Muscle of leg (tissue), 11 donors: ENCODE results near the gene EP400. TPM values are rescaled to one million over a fixed set of nuclear protein-coding genes. Genes with fewer than 3 reads are reported as not detected.
"Not testable (repeated sequence)": the region's sequence is repeated elsewhere in the genome, so short reads cannot be mapped to it uniquely, and the experiment has no call there.

Source experiments
- DNase-seq: peaks from one replicate; pipeline ENCODE4 v3.0.0; 2013
- H3K27ac ChIP-seq: one replicate; pipeline ENCODE4 v1.5.1; 2013; ENCODE audit warnings: mild to moderate bottlenecking, low read length, control low read depth
- H3K27me3 ChIP-seq: one replicate; pipeline ENCODE4 v1.6.1; 2013; ENCODE audit warnings: low read length; ENCODE audit not compliant: control insufficient read depth, insufficient read depth
- H3K36me3 ChIP-seq: one replicate; pipeline ENCODE4 v1.6.1; 2013; ENCODE audit warnings: low read length; ENCODE audit not compliant: control insufficient read depth, insufficient read depth
- H3K4me1 ChIP-seq: one replicate; pipeline ENCODE4 v1.6.1; 2013; ENCODE audit warnings: low read length; ENCODE audit not compliant: control insufficient read depth, insufficient read depth
- H3K4me3 ChIP-seq: one replicate; pipeline ENCODE4 v1.5.1; 2013; ENCODE audit warnings: low read length, control low read depth
- H3K9me3 ChIP-seq: replicated peaks from 2 replicates; pipeline ENCODE4 v1.6.1; 2013; ENCODE audit warnings: low read depth, low read length; ENCODE audit not compliant: control insufficient read depth
- WGBS: methylation state at CpG from one replicate; pipeline ENCODE4 v1.1.5; 2013; ENCODE audit warnings: missing lambda C conversion rate; ENCODE audit not compliant: insufficient coverage; 5-methylcytosine and 5-hydroxymethylcytosine counted together
- polyA plus RNA-seq, 8 donors: library from polyadenylated mRNA; unstranded; fragments of 120-200 nt; gene quantifications; one replicate each; pipeline versions ENCODE4 v1.2.1 to v1.2.3, GENCODE V29; 2013; ENCODE audit warnings: inconsistent platforms in 1 of 8, low replicate concordance in 1 of 8; ENCODE audit not compliant: insufficient read length in 8 of 8, insufficient read depth in 1 of 8
- total RNA-seq: library from RNA; stranded (reverse); fragments of 120-200 nt; gene quantifications from one replicate; pipeline ENCODE4 v1.2.4, GENCODE V29; 2013

The EP400 gene
- total and polyA plus RNA-seq, 9 donors = 9.0 to 30.5 (median 22.7) TPM

GRCh38 chr12:132046561-132046960 lies 96.8 kb downstream of the EP400 start:
- no peaks in the 10 kb centered on the region for H3K27me3 ChIP-seq
- no peaks in the 10 kb centered on the region for H3K4me1 ChIP-seq
- DNase-seq = no peak
- H3K27ac ChIP-seq = no peak overlapping the region
- 89% methylated on average over 9 of the region's 11 CpGs for WGBS
- H3K9me3 ChIP-seq = no peaks in the 10 kb centered on the region
- H3K36me3 ChIP-seq = peaks cover 64% of the 10 kb centered on the region
- H3K4me3 ChIP-seq = no peak overlapping the region

- not testable (repeated sequence) for H3K4me1 ChIP-seq, H3K27me3 ChIP-seq, H3K27ac ChIP-seq, H3K4me3 ChIP-seq, H3K9me3 ChIP-seq, DNase-seq
- 84% methylated on average over 6 of the region's 11 CpGs for WGBS
- peaks cover 69% of the 10 kb centered on the region for H3K36me3 ChIP-seq
These were observed 97.9 kb downstream of the EP400 start for GRCh38 chr12:132047630-132048029.

GRCh38 chr12:132049442-132049841 lies 99.7 kb downstream of the EP400 start:
- Histone ChIP-seq H3K4me1 (no peaks in the 10 kb centered on the region), H3K36me3 (peaks cover 74% of the 10 kb centered on the region), H3K27ac (no peak overlapping the region), H3K9me3 (no peaks in the 10 kb centered on the region), H3K27me3 (no peaks in the 10 kb centered on the region), H3K4me3 (no peak overlapping the region)
- 88% methylated on average over 2 of the region's 2 CpGs for WGBS
- no peak for DNase-seq

DNA sequence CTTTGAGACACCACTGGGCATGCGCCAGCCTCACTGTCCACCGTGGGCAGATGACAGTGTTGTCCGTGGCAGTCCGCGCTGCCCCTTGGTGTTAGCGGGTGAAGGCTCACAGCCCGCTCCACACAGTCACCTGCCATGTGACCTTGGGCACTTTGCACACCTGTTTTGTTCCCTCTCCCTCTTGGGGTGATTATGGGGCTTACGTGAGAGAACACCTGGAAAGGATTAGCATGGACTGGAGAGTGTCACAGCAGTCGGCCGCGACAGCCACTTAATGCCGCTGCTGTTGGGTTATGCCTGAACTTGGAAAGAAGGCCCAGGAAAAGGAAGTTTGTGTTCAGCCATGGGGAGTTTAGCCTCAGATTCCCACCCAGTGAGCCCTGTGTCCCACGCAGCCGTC lies 100.1 kb downstream of the EP400 start:
- Histone ChIP-seq H3K36me3 (peaks cover 74% of the 10 kb centered on the region), H3K4me3 (no peak overlapping the region), H3K27ac (no peak overlapping the region), H3K9me3 (no peaks in the 10 kb centered on the region), H3K4me1 (no peaks in the 10 kb centered on the region), H3K27me3 (no peaks in the 10 kb centered on the region)
- DNase-seq = no peak
- WGBS = 51% methylated on average over 10 of the region's 14 CpGs

- DNase-seq, H3K4me3 ChIP-seq, H3K9me3 ChIP-seq, H3K4me1 ChIP-seq, H3K27ac ChIP-seq, H3K27me3 ChIP-seq: not testable (repeated sequence)
- WGBS = no CpG with 5 or more reads among the region's 13 CpGs
- H3K36me3 ChIP-seq = peaks cover 73% of the 10 kb centered on the region
These were observed 102.0 kb downstream of the EP400 start for GRCh38 chr12:132051718-132052117.

DNA sequence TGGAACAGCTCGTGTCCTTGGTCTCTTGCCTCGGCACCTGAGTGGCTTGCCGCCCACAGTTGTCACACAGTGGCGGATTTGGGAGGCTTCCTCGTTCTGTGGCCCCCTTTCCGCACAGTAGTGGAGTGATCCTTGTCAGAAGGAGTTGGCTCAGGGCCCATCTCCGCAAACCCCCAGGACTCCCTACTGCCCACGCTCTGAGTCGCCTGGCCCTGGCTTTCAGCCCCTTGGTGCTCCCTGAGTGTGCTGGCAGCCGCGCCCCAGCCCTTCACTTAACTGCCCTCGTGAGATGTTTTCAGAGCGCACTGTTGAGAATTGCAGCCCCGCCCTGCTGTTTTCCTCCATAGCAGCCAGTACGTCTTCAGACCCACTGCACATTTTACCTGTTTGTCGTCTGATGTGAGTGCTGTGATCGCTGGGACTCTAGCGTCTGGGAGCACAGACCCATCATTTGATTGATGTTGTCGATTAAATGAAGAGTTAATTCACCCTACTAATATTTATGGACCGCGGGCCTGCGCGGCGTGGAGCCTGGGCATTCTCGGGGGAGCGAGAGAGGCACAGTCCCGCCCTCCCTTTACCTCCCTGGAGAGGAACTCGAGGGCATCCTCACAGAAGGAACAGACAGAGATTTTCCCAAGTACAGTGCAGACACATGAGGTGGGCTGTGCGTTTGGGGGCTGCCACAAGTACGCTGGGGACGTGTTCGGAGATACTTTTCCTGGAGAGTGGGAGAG lies 102.6 kb downstream of the EP400 start:
- 91% methylated on average over 20 of the region's 32 CpGs for WGBS
- Histone ChIP-seq H3K4me3 (no peak overlapping the region), H3K36me3 (peaks cover 78% of the 10 kb centered on the region), H3K4me1 (no peaks in the 10 kb centered on the region), H3K27ac (no peak overlapping the region), H3K27me3 (no peaks in the 10 kb centered on the region), H3K9me3 (no peaks in the 10 kb centered on the region)
- DNase-seq = no peak

DNA sequence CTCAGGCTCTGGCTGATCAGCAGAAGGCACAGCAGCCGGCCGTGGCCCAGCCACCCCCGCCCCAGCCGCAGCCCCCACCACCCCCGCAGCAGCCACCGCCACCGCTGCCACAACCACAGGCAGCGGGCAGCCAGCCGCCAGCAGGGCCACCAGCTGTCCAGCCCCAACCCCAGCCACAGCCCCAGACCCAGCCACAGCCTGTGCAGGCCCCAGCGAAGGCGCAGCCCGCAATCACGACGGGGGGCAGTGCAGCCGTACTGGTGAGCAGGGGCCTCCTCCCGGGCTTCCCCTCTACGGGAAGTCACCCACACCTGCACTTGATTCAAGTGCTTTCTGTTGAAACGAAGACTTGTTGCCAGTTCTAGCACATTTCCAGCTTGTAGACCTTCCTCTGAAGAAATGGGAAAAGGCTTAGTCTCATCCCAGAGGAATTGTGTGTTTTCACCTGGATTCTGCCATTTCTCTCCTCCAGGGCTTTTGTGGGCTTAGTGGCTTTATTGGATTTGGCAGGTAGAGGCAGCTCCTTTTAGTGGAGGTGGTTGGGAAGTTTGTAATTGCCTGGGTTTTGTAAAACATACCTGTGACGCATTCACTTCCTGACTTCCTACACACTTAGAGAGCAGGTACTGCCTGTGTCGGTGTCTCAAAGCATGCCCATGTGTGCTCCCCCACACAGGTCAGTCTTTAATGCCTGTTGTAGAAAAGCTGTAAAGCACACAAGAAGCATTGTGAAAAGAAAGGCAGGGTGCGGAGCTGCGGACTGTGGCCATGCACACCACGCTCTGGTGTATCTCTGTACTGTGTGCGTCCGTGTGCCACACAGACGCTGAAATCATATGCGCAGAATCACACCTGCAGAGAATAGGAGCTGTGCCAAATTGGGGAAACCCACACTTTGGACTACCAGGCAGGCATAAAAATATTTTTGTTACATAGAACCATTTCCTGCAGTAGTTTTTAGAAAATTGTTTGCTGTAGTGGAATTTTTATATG lies 103.9 kb downstream of the EP400 start:
- no peak overlapping the region for H3K4me3 ChIP-seq
- H3K27me3 ChIP-seq = no peaks in the 10 kb centered on the region
- H3K9me3 ChIP-seq = no peaks in the 10 kb centered on the region
- no peaks in the 10 kb centered on the region for H3K4me1 ChIP-seq
- 78% methylated on average over 17 of the region's 27 CpGs for WGBS
- no peak overlapping the region for H3K27ac ChIP-seq
- peaks cover 84% of the 10 kb centered on the region for H3K36me3 ChIP-seq
- DNase-seq = no peak

DNA sequence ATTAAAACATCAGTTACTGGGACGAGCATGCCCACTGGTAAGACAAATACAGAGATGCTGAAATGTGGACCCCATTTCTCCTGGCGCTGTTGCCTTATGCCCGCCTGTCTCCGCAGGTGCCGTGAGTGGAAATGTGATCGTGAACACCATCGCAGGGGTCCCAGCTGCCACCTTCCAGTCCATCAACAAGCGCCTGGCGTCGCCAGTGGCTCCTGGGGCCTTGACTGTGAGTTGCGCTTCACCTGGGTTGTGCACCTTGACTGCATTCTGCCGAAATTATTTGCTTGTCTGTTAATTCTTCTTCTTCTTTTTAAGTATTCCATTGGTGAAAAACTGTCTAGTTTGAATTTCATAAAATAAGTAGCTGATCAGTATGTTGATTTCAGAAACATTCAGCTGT lies 105.2 kb downstream of the EP400 start:
- H3K36me3 ChIP-seq = peaks cover 79% of the 10 kb centered on the region
- H3K27me3 ChIP-seq = no peaks in the 10 kb centered on the region
- no peak for DNase-seq
- no peaks in the 10 kb centered on the region for H3K9me3 ChIP-seq
- H3K27ac ChIP-seq = no peak overlapping the region
- no peaks in the 10 kb centered on the region for H3K4me1 ChIP-seq
- 94% methylated on average over 10 of the region's 12 CpGs for WGBS
- H3K4me3 ChIP-seq = no peak overlapping the region

GRCh38 chr12:132055535-132056096 lies 105.9 kb downstream of the EP400 start:
- Histone ChIP-seq H3K4me3 (no peak overlapping the region), H3K4me1 (no peaks in the 10 kb centered on the region), H3K27me3 (no peaks in the 10 kb centered on the region), H3K36me3 (peaks cover 72% of the 10 kb centered on the region), H3K27ac (no peak overlapping the region), H3K9me3 (no peaks in the 10 kb centered on the region)
- no peak for DNase-seq
- WGBS = 96% methylated on average over 8 of the region's 11 CpGs

GRCh38 chr12:132056320-132056719 lies 106.6 kb downstream of the EP400 start:
- Histone ChIP-seq H3K4me1 (no peaks in the 10 kb centered on the region), H3K27ac (no peak overlapping the region), H3K36me3 (peaks cover 71% of the 10 kb centered on the region), H3K9me3 (no peaks in the 10 kb centered on the region), H3K27me3 (no peaks in the 10 kb centered on the region), H3K4me3 (no peak overlapping the region)
- no peak for DNase-seq
- WGBS = 64% methylated on average over 3 of the region's 5 CpGs
